IPS-15b (cell line): ENCODE data around the gene ATXN10.

Source experiments
- H3K27me3 ChIP-seq: one replicate; pipeline ENCODE4 v1.6.1; 2013; ENCODE audit warnings: low read length; ENCODE audit not compliant: control insufficient read depth, insufficient read depth
- H3K36me3 ChIP-seq: one replicate; pipeline ENCODE4 v1.6.1; 2013; ENCODE audit warnings: low read length; ENCODE audit not compliant: control insufficient read depth, insufficient read depth
- H3K4me1 ChIP-seq: one replicate; pipeline ENCODE4 v1.6.1; 2013; ENCODE audit warnings: mild to moderate bottlenecking, low read length; ENCODE audit not compliant: control insufficient read depth, insufficient read depth
- H3K4me3 ChIP-seq: one replicate; pipeline ENCODE4 v1.5.1; 2013; ENCODE audit warnings: low read depth, low read length
- H3K9ac ChIP-seq: one replicate; pipeline ENCODE4 v1.6.1; 2013; ENCODE audit warnings: low read depth, mild to moderate bottlenecking, low read length
- H3K9me3 ChIP-seq: one replicate; pipeline ENCODE4 v1.6.1; 2013; ENCODE audit warnings: mild to moderate bottlenecking, low read length; ENCODE audit not compliant: control insufficient read depth, insufficient read depth

The ATXN10 gene

GRCh38 chr22:45807156-45807915 is 135.7 kb downstream of the ATXN10 start:
- Histone ChIP-seq H3K4me3 (no peak overlapping the region), H3K4me1 (no peaks in the 10 kb centered on the region), H3K9ac (no peak overlapping the region), H3K27me3 (no peaks in the 10 kb centered on the region), H3K36me3 (no peaks in the 10 kb centered on the region), H3K9me3 (no peaks in the 10 kb centered on the region)

- no peak overlapping the region for H3K9ac ChIP-seq
- no peaks in the 10 kb centered on the region for H3K36me3 ChIP-seq
- no peak overlapping the region for H3K4me3 ChIP-seq
- H3K4me1 ChIP-seq = no peaks in the 10 kb centered on the region
- H3K27me3 ChIP-seq = no peaks in the 10 kb centered on the region
- no peaks in the 10 kb centered on the region for H3K9me3 ChIP-seq
These were observed 141.3 kb downstream of the ATXN10 start for GRCh38 chr22:45812910-45813309.

- H3K36me3 ChIP-seq = no peaks in the 10 kb centered on the region
- no peak overlapping the region for H3K4me3 ChIP-seq
- no peak overlapping the region for H3K9ac ChIP-seq
- H3K9me3 ChIP-seq = no peaks in the 10 kb centered on the region
- H3K4me1 ChIP-seq = no peaks in the 10 kb centered on the region
- H3K27me3 ChIP-seq = no peaks in the 10 kb centered on the region
These were observed 142.6 kb downstream of the ATXN10 start for GRCh38 chr22:45814198-45814597.

GRCh38 chr22:45816776-45817175 is 145.1 kb downstream of the ATXN10 start:
- Histone ChIP-seq H3K36me3 (no peaks in the 10 kb centered on the region), H3K9me3 (no peaks in the 10 kb centered on the region), H3K9ac (no peak overlapping the region), H3K4me1 (no peaks in the 10 kb centered on the region), H3K27me3 (no peaks in the 10 kb centered on the region), H3K4me3 (no peak overlapping the region)

GRCh38 chr22:45817745-45818423 is 146.2 kb downstream of the ATXN10 start:
- Histone ChIP-seq H3K27me3 (no peaks in the 10 kb centered on the region), H3K9ac (no peak overlapping the region), H3K36me3 (no peaks in the 10 kb centered on the region), H3K9me3 (no peaks in the 10 kb centered on the region), H3K4me1 (no peaks in the 10 kb centered on the region), H3K4me3 (no peak overlapping the region)

GRCh38 chr22:45818424-45819085 is 146.9 kb downstream of the ATXN10 start:
- H3K36me3 ChIP-seq = no peaks in the 10 kb centered on the region
- H3K9ac ChIP-seq = no peak overlapping the region

GRCh38 chr22:45819305-45819704 is 147.7 kb downstream of the ATXN10 start:
- Histone ChIP-seq H3K4me1 (no peaks in the 10 kb centered on the region), H3K27me3 (no peaks in the 10 kb centered on the region), H3K9ac (no peak overlapping the region), H3K9me3 (no peaks in the 10 kb centered on the region), H3K4me3 (no peak overlapping the region), H3K36me3 (no peaks in the 10 kb centered on the region)

More at GRCh38 chr22:45818424-45819085, 146.9 kb downstream of the ATXN10 start:
- no peaks in the 10 kb centered on the region for H3K27me3 ChIP-seq
- no peaks in the 10 kb centered on the region for H3K9me3 ChIP-seq
- H3K4me3 ChIP-seq = no peak overlapping the region
- H3K4me1 ChIP-seq = no peaks in the 10 kb centered on the region

GRCh38 chr22:45823336-45823735 is 151.7 kb downstream of the ATXN10 start:
- H3K9me3 ChIP-seq = no peaks in the 10 kb centered on the region
- H3K27me3 ChIP-seq = no peaks in the 10 kb centered on the region
- H3K4me3 ChIP-seq = no peak overlapping the region
- H3K9ac ChIP-seq = no peak overlapping the region
- no peaks in the 10 kb centered on the region for H3K4me1 ChIP-seq
- H3K36me3 ChIP-seq = no peaks in the 10 kb centered on the region

GRCh38 chr22:45826520-45826919 is 154.9 kb downstream of the ATXN10 start:
- Histone ChIP-seq H3K36me3 (no peaks in the 10 kb centered on the region), H3K4me3 (no peak overlapping the region), H3K9ac (no peak overlapping the region)

GRCh38 chr22:45828841-45829240 is 157.2 kb downstream of the ATXN10 start:
- no peaks in the 10 kb centered on the region for H3K27me3 ChIP-seq
- H3K4me3 ChIP-seq = no peak overlapping the region
- H3K9me3 ChIP-seq = no peaks in the 10 kb centered on the region
- H3K9ac ChIP-seq = no peak overlapping the region
- H3K36me3 ChIP-seq = no peaks in the 10 kb centered on the region
- H3K4me1 ChIP-seq = peaks cover 4% of the 10 kb centered on the region

More at GRCh38 chr22:45826520-45826919, 154.9 kb downstream of the ATXN10 start:
- H3K27me3 ChIP-seq = no peaks in the 10 kb centered on the region
- no peaks in the 10 kb centered on the region for H3K4me1 ChIP-seq
- no peaks in the 10 kb centered on the region for H3K9me3 ChIP-seq

GRCh38 chr22:45830531-45831245 is 159.1 kb downstream of the ATXN10 start:
- Histone ChIP-seq H3K9me3 (no peaks in the 10 kb centered on the region), H3K36me3 (no peaks in the 10 kb centered on the region), H3K4me1 (peaks cover 4% of the 10 kb centered on the region), H3K4me3 (no peak overlapping the region), H3K27me3 (no peaks in the 10 kb centered on the region), H3K9ac (no peak overlapping the region)
